OCI-M2 (cell line): ENCODE results near the gene DPM2.

Experiments
- DNase-seq: peaks from one replicate; lab custom pipeline; 2025; ENCODE audit not compliant: unreplicated experiment; lab: John Stamatoyannopoulos, UW

The DPM2 gene

DNA sequence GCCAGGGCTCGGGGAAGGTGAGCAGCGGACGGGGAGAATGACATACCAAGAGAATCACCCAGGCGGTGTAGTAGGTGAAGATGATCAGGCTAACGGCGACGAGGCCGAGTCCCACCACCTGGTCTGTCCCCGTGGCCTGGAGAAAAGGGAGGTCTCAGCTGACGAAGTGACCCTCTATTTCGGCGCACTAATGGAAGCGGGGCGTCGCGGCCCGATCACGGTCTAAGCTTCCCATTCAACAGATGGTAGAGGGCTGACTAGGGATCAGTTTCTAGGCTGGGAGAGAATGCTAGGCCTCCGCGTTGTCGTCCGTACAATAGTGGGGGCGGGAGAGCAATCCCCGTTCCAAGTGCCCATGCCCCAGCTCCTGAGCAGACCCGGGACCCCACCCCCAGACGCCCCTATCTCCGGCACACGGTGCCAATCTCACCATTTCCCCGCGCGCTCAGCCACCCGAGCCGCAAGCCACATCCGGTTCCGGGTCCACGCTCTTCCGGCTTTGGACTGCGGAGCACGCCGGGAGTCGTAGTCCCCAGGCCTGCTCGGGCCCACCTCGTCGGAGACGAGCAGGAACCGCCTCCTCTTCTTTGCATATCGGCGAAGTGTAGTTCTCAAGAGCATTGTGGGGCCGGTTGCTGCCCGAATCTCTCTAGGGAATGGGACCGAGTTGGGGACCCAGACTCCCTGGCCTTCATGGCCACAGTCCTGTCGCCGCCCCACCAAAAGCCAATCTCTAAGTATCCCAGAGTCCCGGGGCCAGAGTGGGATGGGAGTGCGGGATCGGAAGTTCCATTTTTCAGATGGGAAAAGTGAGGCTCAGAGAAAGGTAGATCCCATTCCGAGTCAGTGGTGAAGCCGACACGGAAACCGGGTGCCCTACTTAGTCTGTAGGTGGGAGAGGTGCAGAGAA lies at the start of gene DPM2:
TSS of gene DPM2 (minus strand) at position 467 of the 910 bp plus-strand sequence. CDS start at position 433, 34 bp downstream.
- peak; percentile 59 for DNase-seq

DNA sequence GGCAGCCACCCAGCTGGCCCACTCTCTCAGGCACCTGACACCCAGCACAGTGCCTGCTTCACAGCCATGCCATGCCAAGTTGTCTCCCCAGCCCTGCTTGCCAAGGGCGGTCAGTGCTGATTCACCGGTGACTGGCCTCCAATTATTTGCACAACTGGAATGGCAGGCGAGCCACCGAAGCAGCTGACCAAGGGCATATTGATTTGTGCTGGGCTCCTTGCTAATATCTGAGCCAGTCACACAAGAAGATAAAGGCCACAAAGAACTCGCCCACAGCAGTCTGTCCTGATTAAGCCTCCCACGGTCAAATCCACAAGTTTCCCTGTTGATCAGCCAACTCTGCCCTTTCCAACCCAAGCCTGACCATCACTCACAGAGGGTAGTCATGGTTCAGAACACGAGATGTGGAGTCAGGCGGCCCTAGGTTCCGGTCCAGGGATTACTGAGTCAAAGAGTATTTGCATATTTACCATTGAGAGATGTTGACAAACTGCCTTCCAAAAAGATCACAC lies 49.5 kb upstream of the DPM2 start:
- DNase-seq, result no peak

GRCh38 chr9:127985011-127985410 lies 47.4 kb upstream of the DPM2 start:
- DNase-seq, result no peak

GRCh38 chr9:127983847-127984289 lies 46.2 kb upstream of the DPM2 start:
- no peak for DNase-seq

DNA sequence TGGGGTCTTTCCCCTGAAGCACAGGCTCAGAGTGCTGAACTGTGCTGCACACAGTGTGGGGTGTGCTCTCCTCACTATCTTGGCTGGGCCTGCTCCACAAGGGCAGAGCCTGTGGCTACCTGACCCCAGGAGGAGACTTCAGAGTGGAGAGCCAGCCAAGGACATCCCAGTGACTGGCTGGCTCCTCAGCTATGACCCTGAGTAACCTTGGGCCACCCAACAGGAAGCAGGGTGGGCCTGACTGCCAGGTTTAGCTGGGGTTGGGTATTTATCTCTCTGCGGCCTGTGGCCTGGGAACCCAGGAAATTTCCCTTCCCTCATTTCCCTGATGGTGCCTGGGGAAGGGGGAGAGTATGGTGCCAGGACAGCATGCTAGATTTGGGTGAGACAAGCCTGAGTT lies 45.3 kb upstream of the DPM2 start:
- no peak for DNase-seq

- DNase-seq, result no peak
Measured at GRCh38 chr9:127981559-127982121, 44.0 kb upstream of the DPM2 start.

DNA sequence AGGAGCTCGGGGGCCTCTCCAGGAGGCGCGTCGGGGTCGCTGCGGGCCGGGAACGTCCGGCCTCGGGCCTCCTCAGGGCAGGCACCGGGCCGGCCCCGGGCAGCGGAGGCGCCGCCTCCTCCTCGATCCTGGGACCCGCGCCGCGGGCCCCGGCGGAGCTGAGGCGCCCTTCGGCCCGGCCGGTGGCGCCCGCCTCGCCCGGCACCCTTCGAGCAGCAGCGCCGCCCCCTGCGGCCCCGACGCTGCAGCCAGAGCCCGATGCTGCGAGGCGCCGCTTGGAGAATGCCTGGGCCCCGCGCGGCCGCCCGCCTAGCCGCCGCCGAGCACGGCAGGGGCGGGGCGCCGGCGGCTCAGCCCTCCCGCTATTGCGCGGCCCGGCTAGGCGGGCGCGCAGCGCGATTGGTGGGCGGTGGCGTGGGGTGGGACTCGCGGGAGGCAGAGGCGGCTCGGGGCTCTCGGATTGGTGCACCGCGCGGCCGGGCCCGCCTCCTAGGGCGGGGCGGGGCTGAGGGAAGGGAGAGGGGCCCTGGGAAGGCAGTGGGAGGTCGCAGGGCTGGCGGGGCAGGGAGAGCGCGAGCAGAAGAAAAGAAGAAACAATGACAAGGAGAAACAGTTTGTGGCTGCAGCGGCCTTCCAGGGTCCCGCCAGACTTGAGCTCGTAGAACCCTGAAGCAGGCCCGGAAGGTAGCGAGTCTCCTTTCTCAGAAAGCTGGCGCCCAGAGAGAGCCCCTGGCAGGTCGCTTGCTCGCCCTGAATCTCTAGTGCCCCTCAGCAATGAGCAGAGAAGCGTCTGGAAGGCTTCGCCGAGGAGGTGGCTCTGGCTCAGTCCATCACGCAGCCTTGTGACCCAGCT lies 43.3 kb upstream of the DPM2 start, which contains the start of gene EEIG1:
TSS of gene EEIG1 (minus strand) at position 284 of the 853 bp plus-strand sequence. CDS start 852 bp downstream, outside the sequence.
- peak; percentile 41 for DNase-seq

DNA sequence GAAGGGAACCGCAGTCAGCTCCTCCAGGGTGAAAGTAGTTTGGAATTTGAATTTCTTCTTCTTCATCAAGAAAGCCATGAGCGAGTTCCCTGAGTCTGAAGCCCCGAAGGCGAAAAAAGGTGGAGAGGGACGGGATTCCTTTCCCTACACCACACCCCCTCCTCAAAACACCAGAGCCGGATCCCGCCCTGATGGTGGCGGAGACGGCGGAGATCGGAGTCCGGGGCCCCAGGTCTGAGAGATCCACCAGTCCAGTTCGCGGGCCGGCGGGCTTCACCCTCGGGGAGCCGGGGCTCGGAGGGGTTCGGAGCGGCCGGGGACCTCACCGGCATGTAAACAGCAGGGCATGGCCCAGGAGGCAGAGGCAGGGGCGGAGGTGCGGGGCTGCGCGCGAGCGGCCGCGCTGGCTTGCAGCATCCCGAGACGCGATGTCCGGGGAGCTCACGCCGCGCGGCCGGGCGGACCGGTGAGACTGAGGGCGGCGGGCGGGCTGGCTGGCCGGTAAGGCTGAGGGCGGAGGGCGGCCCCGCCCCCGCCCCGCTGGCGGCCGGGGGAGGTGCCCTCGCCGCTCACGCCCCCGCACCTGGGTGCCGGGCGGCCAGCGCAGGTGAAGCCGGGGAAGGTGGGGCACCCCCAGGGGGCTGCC lies 42.5 kb upstream of the DPM2 start:
- no peak for DNase-seq

- no peak for DNase-seq
Measured at GRCh38 chr9:127979333-127980059, 41.8 kb upstream of the DPM2 start.

DNA sequence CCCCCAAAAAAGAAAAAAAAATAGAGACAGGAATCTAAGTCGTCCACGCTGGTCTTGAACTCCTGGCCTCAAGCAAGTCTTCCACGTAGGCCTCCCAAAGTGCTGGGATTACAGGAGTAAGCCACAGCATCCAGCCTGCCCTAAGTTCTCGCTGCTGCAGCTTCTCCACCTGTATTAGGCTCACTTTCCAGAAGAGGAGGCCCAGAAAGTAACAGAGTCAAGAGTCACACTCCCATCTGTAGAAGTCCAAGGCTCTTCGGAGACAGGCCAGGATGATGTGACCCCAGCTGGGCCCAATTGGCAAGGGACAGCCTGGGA lies 41.3 kb upstream of the DPM2 start:
- no peak for DNase-seq

GRCh38 chr9:127977884-127978647 lies 40.4 kb upstream of the DPM2 start:
- no peak for DNase-seq

DNA sequence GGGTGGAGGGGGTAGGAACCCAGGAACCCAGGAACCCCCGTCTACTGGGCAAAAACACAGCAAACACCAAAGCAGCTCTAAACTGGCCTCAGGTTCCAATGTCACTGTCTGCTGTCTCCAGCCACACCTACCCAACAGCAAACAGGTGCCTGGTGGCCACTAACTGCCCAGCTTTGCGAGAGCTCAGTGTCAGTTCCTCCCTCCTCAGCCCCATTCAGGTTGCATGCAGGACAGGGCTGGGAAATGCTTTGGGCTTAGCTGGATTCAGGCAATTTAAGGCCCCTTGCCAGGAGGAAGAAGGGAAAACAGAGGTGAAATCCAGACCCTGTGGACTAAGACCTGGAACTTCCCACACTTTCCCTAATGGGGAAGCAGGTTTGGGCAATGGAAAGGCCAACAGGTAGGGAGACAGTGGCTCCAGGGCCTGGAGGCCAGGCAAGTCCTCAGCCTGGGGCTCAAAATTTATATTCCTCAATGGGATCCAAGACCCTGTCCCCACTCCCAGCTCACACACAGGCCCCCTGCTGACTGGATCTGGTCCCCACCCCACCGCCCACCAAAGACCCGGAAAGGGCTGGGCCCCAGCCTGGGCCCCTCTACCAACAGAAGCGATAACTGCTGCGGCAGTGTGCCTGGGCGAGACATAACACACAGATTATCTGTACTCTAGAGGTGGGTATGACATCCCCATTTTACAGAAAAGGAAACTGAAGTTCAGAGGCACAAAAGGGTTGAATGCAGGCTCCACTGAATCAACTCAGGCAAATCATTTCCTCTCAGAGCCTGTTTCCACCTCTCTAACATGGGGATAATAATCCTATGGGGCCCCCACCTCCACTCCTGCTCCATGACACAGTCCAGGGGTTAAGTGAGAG lies 39.6 kb upstream of the DPM2 start:
- no peak for DNase-seq

DNA sequence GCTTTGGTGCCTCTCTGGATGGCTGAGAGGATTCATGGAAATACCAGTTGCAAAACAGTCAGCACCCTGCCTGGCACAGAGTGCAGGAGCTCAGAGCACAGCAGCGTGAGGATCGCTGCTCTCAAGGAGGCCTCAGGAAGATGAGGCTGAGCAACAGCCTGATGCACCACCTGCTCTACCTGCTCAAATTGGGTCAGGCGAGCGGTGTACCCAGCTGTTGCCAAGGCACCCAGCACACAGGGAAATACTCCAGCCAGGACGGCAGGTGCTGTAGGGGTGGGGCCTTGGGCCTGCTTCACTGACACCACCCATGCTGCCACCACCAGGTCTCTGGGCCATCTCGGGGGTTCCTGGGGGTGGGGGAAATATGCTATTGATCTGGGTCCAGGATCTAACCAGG lies 38.8 kb upstream of the DPM2 start:
- no peak for DNase-seq

- DNase-seq, result no peak
Measured at GRCh38 chr9:127975376-127976315, 38.0 kb upstream of the DPM2 start.

DNA sequence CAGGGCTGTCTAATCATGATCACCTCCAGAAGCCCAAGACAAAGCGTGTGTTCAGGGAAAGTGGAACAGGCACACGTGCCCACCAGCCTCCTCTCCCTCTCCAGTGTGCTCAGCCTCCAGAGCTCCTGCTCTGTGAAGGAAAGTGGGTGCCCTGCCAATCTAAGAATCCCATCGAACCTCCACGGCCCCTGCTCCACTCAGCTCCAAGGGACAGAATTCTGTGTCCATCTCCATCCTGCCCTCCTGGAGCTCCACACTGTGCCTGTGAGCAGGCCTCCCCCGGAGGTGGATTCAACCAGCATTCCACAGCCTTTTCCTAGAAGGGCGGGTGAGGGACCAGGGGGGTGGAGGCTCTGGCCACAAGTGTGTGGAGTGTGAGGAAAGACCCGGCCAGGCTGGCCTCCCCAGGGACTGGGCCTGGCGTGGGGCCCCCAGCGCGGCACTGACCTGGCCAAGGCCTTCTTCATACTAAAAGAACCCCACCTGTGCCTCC lies 37.2 kb upstream of the DPM2 start:
- DNase-seq, result no peak

DNA sequence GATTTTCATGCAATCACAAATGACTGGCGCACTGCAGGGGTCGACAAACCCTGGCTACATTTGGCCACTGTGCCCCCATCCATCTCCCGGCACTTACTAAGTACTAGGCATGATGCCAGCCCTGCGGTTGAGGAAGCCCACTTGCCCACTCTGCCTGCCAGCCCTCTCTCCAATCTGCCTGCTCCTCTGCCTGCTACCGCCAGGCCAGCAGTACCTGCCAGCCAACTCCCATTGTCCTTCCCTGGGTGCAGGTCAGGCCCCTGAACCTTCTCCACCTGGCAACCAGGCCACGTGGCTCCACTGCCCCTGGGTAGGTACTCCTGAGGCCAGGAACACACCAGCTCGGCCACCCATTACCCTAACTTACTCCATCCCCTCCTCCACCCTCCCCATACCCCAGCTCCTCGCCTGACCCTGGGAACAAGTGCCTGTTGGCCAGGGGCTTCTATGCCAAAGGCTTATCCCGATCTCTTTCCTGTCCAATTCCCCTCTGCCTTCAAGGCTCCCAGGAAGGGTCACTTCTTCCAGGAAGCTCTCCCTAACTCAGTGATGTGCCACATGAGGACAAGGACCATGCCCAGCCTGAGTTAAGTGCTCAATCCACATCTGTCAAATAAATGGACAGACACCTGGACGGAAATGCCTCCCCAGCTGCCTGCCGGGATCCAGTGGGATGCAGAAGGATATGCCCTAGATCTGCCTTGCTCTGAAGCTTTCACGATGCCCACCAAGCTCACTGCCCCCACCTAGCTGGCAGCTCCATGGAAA lies 36.5 kb upstream of the DPM2 start:
- DNase-seq, result no peak
